NOMO-1 treated with dmso at 0.1 percent for 144 hours (cell line): ENCODE results near the gene WDTC1.
A peak's percentile ranks its signal among the peaks of the same experiment; 100 is the strongest.
"Not testable (repeated sequence)": the region's sequence is repeated elsewhere in the genome, so short reads cannot be mapped to it uniquely, and the experiment has no call there.

Source experiments
- DNase-seq: peaks from one replicate; lab custom pipeline; 2025; ENCODE audit not compliant: unreplicated experiment; lab: John Stamatoyannopoulos, UW

WDTC1 gene, protein sequence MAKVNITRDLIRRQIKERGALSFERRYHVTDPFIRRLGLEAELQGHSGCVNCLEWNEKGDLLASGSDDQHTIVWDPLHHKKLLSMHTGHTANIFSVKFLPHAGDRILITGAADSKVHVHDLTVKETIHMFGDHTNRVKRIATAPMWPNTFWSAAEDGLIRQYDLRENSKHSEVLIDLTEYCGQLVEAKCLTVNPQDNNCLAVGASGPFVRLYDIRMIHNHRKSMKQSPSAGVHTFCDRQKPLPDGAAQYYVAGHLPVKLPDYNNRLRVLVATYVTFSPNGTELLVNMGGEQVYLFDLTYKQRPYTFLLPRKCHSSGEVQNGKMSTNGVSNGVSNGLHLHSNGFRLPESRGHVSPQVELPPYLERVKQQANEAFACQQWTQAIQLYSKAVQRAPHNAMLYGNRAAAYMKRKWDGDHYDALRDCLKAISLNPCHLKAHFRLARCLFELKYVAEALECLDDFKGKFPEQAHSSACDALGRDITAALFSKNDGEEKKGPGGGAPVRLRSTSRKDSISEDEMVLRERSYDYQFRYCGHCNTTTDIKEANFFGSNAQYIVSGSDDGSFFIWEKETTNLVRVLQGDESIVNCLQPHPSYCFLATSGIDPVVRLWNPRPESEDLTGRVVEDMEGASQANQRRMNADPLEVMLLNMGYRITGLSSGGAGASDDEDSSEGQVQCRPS

DNA sequence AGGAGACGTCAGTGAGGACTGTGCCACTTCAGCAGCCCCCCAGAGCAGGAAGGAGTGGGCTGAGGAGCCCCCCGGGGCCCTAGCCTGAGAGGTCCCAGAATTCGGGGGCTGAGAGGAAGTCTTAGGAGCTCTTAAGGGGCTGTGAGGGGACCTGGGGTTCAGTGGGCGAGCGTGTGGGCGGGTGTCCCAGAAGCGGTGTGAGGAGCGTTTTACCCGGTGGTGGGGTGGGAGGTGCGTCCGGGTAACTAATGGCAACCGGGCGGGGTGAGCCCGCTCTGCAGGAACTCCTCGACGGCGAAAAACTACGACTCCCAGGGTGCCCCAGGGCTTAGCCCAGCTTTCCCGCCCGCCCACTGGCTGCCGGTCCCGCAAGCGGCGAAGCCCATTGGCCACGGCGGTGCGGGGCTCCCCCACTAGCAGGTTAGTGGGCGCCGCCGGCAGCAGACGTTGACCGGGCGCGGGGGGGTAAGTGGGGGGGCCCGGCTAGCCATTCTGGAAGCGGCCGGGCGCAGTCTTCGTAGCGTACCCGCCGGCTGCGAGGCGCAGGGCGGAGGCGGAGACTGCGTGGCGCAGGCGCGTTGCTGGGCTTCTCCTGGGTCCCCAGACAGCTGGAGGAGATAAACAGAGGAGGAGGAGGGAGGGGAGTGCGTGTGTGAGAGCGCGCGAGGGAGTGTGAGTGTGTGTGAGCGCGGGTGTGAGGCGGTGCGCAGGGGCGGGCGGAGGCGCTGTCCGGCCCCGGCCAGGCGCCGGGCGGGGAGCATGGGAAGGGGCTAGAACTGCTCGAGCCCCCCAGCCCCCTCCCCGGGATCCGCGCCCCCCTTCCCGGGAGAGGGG, at the start of gene WDTC1:
Gene WDTC1, plus strand, starts transcription at position 584 of the 834 bp plus-strand sequence. CDS start 26,423 bp downstream, outside the sequence.
- peak; percentile 94 for DNase-seq

DNA sequence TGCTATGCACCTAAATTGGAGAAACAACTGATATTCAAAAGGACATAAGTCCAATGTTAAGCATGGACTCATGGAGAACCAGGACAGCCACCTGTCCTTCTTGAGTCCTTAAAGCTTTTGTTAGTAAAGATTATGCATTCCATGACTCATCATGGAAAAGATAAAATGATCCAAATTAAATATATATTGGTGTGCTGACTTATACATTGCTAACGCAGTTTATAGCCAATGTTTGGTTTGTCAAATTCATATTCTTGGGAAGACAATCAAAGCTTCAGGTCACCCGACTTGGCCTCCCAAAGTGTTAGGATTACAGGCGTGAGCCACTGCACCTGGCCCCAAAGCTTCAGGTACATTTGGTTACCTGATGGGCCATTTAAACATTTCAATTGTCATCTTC, 49.8 kb upstream of the WDTC1 start:
- not testable (repeated sequence) for DNase-seq

DNA sequence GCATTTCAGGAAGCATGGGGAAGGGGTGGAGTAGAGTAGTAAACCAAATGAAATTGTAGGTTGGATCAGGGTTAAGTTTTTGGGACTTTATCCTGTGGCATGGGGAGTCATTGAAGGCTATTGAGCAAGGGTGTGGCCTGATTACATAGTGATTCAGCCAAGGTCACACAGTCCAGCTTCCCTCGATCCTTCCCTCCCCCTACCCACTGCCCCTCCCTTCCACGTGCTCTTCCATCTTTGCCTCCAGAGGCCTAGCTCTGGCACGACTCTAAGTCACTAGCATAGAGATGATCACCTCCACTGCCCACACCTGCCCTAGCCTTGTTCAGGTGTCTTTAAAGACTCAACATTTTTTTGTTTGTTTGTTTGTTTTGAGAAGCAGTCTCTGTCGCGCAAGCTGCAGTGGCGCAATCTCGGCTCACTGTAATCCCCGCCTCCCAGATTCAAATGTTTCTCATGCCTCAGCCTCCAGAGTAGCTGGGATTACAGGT, 42.3 kb upstream of the WDTC1 start:
- DNase-seq: no peak

DNA sequence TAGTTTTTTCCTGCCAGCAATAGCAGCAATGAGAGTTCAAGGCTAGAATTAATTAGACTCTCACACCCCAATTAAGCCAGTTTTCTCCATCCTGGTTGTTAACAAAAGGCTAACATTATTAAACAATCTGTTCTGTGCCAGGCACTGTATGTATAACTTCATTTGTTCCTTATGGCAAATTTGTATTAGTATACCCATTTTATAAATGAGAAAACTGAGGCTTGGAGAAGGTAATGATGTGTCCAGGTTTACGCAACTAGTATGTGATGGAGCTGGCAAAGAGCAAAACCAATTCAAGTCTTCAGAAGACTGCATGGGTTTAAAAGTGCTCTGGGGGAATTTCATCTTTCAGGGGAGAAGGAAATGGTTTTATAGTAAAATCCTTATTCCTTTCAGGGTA, 41.2 kb upstream of the WDTC1 start:
- DNase-seq: no peak

DNA sequence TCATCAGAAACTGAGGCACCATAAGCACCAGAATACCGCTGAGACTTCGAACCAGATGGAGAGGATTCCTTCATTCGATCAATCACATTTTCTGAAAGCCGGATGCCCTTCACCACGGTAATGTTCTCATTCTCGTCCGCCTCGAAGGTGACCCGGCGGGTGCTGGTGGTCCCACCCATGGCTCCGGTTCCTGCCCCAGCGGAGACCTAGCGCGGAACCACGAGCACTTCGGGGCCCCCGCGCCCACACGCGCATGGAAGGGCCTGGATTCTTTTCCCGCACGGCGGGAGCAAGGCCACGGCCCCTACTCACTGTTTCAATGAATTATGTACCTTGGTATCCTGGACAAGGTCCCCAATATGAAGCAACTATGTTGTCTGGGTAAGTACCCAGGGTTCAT, 33.1 kb upstream of the WDTC1 start:
- DNase-seq: no peak

DNA sequence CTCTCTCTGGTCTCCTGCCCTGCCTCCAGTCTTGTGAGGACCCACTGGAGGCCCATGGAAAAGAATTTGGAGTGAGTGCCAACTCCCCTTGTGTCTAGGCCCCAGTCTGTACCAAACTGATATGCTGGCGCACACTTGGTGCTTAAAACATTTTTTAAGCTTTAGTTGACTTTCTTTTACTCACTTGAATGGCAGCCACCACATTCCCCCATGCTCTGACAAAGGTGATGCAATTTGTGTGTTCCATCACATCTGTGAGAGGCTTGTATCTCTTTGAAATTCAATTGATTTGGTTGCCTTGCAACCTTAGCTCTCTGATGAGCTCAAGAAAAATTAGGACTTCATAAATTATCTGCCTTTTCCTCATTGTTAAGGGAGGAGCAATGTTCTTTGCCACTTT, 30.5 kb upstream of the WDTC1 start:
- DNase-seq: no peak

DNA sequence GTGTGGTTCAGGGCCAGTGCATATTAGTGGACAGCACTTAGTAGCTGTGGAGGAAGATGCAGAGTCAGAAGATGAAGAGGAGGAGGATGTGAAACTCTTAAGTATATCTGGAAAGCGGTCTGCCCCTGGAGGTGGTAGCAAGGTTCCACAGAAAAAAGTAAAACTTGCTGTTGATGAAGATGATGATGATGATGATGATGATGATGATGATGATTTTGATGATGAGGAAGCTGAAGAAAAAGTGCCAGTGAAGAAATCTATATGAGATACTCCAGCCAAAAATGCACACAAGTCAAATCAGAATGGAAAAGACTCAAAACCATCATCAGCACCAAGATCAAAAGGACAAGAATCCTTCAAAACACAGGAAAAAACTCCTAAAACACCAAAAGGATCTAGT, 27.2 kb upstream of the WDTC1 start:
- not testable (repeated sequence) for DNase-seq

DNA sequence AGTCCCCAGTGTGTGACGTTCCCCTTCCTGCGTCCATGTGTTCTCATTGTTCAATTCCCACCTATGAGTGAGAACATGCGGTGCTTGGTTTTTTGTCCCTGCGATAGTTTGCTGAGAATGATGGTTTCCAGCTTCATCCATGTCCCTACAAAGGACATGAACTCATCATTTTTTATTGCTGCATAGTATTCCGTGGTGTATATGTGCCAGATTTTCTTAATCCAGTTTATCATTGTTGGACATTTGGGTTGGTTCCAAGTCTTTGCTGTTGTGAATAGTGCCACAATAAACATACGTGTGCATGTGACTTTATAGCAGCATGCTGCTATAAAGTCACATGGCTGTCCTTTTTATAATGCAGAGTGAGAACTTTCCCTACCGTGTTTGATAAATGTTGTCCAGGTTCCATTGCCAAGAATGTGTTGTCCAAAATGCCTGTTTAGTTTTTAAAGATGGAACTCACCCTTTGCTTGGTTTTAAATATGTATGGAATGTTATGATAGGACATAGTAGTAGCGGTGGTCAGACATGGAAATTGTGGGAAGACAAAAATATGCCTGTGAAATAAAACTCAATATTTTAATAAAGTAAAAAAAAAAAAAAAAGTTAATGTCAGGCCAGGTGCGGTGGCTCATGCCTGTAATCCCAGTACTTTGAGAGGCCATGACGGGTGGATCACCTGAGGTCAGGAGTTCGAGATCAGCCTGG, 26.1 kb upstream of the WDTC1 start:
- DNase-seq: not testable (repeated sequence)

DNA sequence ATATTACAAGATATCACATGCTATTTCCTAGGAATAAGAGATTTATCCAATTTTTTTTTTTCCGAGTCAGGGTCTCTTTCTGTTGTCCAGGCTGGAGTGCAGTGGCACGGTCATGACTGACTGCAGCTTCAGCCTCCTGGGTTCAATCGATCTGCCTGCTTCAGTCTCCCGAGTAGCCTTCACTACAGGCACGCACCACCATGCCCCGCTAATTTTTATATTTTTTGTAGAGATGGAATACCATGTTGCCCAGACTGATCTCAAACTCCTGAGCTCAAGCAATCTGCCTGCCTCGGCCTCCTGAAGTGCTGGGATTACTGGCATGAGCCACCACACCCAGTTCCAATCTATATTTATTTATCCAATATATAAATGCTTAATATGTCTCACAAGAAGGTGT, 18.0 kb upstream of the WDTC1 start:
- no peak for DNase-seq

DNA sequence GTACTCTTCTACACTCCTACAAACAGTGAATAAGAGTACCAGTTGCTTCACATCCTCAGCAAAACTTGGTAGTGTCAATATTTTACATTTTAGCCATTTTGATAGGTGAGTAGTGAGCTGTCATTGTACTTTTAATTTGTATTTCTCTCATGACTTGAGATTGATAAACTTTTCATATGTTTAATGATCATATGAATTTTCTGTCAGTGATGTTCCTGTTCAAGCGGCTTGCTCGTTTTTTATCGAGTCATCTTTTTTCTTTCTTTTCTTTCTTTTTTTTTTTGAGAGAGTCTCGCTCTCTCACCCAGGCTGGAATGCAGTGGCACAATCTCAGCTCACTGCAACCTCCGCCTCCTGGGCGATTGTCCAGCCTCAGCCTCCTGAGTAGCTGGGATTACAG, 17.0 kb upstream of the WDTC1 start:
- no peak for DNase-seq

DNA sequence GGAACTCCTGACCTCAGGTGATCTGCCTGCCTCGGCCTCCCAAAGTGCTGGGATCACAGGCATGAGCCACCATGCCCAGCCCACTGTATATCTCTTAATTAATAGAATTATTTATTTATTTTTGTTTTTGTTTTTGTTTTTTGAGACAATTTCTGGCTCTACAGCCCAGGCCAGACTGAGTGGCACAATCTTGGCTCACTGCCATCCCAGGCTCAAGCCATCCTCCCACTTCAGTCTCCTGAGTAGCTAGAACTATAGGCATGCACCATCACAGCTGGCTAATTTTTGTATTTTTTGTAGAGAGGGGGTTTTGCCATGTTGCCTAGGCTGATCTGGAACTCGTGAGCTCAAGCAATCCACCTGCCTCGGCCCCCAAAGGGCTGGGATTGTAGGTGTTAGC, 15.7 kb upstream of the WDTC1 start:
- DNase-seq: no peak

DNA sequence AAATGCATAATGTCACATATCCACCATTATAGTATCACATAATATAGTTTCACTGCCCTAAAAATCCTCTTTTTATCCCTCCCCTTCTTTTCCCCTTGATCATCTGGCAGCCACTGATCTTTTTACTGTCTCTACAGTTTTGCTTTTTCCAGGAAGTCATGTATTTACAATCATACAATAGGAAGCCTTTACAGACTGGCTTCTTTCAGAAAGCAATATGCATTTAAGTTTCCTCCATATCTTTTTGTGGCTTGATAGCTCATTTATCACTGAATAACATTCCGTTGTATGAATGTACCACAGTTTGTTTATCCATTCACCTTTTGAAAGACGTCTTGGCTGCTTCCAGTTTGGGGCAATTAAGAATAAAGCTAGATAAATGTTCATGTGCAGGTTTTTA, 14.3 kb upstream of the WDTC1 start:
- no peak for DNase-seq

DNA sequence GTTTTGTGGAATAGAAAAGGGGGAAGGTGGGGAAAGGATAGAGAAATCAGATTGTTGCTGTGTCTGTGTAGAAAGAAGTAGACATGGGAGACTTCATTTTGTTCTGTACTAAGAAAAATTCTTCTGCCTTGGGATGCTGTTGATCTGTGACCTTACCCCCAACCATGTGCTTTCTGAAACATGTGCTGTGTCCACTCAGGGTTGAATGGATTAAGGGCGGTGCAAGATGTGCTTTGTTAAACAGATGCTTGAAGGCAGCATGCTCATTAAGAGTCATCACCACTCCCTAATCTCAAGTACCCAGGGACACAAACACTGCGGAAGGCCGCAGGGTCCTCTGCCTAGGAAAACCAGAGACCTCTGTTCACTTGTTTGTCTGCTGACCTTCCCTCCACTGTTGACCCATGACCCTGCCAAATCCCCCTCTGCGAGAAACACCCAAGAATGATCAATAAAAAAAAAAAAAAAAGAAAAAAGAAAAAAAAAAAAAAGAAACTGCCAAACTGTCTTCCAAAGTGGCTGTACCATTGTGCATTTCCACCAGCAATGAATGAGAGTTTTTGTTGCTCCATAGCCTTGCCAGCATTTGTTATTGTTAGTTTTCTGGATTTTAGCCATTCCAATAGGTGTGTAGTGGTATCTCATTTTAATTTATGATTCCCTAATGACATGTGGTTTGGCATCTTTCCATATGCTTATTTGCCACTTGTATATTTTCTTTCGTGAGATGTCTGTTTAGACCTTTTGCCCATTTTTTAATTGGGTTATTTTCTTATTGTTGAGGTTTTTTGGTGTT, 13.5 kb upstream of the WDTC1 start:
- not testable (repeated sequence) for DNase-seq

DNA sequence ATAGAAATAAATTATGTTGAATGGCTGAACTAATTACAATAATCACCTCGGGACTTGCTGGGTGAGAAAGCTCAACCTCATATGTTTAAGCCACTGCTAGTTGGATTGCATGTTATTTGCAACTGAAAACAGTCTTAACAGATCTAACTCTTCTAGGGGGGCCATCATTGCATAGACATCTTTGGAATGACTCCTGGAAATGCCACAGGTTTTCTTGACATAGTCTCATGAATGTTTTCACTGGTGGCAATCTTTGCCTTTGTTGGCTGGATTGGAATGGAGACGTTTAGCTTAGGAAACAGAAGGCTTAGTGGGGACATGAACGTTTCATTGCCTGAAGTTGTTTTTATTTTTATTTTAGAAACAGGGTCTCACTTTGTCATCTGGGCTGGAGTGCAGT, 8.8 kb upstream of the WDTC1 start:
- DNase-seq: no peak

DNA sequence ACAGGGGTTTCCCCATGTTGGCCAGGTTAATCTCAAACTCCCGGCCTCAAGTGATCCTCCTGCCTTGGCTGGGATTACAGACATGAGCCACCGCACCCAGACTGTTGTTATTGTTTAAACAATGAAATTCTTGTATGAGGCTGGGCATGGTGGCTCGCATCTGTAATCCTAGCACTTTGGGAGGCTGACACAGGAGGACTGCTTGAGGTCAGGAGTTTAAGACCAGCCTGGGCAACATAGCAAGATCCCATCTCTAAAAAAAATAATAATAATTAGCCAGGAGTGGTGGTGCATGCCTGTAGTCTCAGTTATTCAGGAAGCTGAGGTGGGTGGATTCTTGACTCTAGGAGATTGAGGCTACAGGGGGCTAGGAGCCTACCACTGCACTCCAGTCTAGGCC, 6.7 kb upstream of the WDTC1 start:
- no peak for DNase-seq

DNA sequence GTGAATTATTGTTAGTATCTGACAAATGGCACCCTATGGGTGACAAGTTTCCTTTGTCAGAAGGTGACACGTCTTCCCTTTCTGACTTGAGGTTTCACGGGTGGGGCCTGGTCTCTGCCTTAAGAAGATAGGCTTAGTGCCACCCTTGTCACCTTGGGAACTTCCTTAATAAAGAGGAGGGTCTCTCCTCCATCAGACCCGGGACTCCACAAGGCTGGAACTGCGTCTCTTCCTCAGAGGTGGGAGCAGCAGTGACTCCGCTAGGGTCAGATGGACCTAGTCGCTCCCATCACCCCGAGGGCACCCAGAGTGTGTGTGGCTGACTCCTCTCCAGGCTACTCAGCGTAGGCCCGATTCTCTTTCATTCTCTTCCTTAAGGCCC, 774 bp upstream of the WDTC1 start:
- DNase-seq: no peak

DNA sequence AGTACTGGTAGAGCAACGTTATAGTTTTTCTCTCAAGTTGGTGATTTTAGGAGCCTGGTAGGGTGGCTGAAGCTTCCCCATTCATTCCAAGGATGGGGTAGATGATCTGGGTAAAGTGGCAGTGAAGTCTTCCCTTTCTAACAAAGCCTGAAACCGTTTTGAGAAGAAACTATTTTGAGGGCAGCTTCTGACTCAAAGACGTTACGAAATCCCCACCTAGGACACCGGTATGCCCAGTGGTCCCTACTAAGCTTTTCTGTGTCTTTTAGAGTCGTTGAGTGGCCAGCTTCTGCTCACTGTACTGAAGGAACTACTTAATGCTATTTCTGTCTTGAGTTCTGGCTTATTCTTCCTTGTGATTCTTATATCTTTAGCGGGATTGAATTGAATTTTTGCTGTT, 1.4 kb downstream of the WDTC1 start:
- DNase-seq: peak; percentile 27

DNA sequence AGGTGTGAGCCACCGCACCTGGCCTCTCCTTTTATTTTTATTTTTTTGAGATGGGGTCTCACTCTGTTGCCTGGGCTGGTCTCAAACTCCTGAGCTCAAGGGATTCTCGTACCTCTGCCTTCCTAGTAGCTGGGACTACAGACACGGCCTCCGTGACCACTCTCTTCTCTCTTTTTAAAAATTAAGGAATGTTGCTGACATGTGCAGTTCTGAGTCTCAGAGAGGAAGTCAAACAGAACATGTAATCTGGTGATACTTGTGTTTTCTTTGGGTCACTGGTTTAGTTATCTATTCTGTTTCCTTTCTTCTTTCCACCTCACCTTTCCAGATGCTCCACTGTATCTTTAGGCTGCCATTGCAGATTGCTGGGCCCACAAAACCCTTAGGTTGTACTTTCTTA, 2.7 kb downstream of the WDTC1 start:
- DNase-seq: no peak

DNA sequence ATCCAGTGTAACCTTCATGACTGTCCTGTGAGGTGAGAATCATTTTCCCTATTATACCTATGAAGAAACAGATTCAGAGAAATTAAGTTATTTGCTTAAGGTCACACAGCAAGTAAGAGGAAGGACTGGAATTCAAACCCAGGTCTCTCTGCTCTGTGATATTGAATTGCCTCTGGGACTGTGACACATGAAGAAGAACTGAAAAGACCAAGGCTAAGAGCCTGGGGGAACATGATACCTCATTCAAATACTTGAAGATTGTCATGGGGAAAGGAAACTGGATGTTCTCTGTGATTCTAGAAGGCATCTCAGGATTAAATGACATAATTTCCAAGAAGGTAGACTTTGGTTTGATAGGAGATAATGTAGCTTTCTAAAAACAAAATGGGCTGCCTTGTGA, 3.6 kb downstream of the WDTC1 start:
- DNase-seq: no peak

DNA sequence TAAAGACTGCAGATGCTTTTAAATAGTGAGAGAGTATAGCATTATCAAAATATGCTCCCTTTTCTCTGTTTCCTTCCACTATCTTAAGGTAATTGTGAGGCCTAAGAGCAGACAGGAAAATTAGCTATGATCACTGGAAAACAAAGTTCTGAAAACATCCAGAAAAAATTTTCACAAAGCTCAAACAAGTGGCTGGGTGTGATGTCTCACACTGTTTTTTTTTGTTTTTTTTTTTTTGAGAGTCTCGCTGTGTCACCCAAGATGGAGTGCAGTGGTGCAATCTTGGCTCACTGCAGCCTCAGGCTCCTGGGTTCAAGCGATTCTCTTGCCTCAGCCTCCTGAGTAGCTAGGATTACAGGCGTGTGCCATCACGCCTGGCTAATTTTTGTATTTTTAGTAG, 7.2 kb downstream of the WDTC1 start:
- no peak for DNase-seq
